ENCODE results near the gene S100A16.

DNA sequence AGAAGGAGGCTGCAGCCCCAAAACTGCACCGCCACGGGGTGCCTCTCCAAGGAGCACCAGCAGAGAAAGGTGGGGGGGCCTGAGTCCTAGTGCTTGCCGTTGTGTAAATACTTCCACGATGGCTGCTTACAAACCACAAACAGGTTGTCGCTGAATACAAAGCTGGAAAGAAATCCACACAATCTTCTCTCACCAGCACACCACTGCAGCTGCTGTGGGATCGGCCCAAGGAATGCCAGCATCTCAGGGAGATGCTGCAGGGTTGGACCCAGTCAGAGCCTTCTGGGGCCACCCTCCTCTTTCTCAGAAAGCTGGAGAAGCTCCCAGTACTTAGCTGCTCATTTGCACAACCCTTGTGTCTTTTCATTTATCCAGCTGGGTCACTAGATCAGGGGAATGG lies 6.2 kb upstream of the S100A16 start:
- TF ChIP-seq, protein P1, sequence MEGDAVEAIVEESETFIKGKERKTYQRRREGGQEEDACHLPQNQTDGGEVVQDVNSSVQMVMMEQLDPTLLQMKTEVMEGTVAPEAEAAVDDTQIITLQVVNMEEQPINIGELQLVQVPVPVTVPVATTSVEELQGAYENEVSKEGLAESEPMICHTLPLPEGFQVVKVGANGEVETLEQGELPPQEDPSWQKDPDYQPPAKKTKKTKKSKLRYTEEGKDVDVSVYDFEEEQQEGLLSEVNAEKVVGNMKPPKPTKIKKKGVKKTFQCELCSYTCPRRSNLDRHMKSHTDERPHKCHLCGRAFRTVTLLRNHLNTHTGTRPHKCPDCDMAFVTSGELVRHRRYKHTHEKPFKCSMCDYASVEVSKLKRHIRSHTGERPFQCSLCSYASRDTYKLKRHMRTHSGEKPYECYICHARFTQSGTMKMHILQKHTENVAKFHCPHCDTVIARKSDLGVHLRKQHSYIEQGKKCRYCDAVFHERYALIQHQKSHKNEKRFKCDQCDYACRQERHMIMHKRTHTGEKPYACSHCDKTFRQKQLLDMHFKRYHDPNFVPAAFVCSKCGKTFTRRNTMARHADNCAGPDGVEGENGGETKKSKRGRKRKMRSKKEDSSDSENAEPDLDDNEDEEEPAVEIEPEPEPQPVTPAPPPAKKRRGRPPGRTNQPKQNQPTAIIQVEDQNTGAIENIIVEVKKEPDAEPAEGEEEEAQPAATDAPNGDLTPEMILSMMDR (IDR thresholded peaks at IDR 0.05) = no peak
- TF ChIP-seq POLR2A (IDR thresholded peaks at IDR 0.05) (no peak), POLR2AphosphoS5 (IDR thresholded peaks at IDR 0.05; ENCODE audit: insufficient read depth in 1 of 2, low read depth in 1 of 2) (no peak)
